ENCODE measurements around the gene CEP128.

CEP128 gene

GRCh38 chr14:80872645-80873044, 68.9 kb downstream of the CEP128 start:
- no peak for DNase-seq

- no peak for DNase-seq
Observed at GRCh38 chr14:80868260-80868659, 73.3 kb downstream of the CEP128 start.

DNA sequence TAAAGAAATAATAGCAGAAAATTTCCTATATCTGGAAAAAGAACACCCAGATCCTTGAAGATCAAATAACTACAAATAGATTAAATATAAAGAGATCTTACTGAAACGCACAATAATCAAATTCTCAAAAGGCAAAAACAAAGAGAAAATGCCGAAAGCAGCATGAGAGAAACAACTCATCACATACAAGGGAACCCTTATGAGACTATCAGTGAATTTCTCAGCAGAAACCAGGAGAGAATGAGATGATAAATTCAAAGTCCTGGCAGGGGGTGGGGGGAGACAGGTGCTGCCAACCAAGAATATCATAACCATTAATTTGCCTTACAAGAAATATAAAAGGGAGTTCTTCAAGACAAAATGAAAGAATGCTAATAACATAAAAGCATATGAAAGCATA, 73.7 kb downstream of the CEP128 start:
- no peak for DNase-seq

DNA sequence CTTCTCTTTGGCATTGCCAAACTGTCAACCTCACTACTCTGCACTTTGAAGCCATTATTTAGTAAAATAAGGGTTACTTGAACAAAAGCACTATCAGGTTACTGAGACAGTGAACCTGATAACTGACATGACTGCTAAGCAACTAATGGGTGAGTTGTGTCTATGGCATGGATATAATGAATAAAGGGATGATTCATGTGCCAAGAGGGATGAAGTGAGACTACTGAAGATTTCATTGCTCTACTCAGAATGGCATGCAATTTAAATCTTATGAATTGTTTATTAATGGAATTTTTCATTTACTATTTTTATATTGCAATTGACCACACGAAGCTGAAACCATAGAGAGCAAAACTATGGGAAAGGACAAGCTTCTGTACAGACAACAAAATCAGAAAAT, 74.4 kb downstream of the CEP128 start:
- DNase-seq = no peak

- no peak for DNase-seq
Observed at GRCh38 chr14:80865565-80865964, 76.0 kb downstream of the CEP128 start.

- DNase-seq = peak in 1 of 2 experiments; percentile 13
Observed at GRCh38 chr14:80862983-80863382, 78.6 kb downstream of the CEP128 start.

GRCh38 chr14:80862541-80862940, 79.0 kb downstream of the CEP128 start:
- DNase-seq = no peak

DNA sequence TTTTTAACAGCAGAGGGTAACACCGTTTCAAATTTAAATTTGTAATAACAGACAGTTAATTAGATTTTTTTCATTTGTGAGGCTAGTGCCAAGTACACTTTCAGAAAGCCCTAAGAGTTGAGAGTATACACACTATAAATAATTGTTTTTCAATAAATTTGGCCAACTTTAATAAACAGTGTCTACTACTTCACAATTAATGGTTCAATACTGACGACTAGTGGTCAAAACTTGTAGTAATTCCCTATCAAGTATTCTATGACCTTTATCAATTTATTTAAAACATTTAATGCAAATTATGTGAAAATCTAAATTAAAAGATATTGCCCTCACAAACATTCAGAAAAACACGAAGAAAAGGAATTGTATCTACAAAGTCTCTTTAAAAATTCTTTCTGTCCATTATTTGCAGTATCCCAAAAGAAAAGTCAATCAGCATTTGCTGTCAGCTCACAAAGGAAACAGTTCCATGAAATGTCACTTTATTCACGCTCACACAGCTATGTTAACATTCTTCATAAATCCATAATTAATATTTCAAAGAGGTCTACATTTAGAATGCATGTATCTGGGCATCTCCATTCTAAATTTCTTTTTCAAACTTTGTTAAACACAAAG, 91.2 kb downstream of the CEP128 start:
- DNase-seq = peak; percentile 34 to 40

- DNase-seq = no peak
Observed at GRCh38 chr14:80847070-80847469, 94.5 kb downstream of the CEP128 start.

DNA sequence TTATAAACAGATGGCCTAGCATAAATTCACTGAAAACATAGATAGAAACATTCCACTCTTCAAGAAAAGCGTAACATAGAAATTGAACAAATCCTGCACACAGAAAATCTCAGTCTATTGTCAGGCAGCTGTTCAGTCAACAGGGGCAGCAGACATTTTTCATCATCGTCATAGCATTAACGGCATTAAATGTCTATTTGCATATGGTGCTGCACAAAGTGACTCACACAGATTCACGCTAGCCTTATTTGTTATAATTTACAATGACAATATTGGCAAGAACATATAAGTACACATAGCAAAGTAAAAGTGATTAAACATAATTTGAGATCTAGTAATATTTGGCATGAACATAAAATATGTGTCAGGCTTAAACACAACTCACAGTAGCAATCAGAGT, 95.7 kb downstream of the CEP128 start:
- no peak for DNase-seq

DNA sequence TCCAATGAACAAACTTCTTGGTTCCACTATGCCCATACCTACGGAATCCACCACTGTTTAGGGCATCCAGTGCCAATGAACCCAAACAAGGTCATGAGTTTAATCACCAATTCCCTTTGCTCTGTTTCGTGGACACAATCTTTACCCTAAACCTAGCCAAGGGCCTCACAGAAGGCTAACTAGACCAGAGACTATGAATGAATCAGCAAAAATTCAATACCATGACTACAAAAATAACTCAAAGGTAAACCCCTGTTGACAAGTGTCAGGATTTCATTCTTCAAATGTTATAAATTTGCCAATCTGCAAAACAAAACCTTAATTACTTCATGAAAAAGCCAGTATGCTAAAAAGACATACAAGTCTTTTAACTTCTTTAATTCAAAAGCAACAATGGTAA, 96.7 kb downstream of the CEP128 start:
- no peak for DNase-seq

- no peak for DNase-seq
Observed at GRCh38 chr14:80839743-80840142, 101.8 kb downstream of the CEP128 start.

DNA sequence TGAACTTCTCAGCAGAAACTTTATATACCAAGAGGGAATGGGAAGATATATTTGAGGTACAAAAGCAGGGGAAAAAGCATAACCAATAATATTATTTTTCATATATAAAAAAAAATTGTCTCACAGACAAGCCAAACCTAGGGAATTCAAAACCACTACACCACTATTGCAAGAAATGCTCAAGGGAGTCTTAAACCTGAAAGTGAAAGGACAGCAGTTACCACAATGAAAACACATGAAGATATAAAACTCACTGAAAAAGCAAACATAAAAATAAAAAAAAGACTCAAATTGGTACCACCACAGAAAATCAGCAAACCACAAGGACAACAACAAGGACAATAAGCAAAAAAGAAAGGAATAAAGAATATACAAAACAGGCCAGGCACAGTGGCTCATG, 131.9 kb downstream of the CEP128 start:
- no peak for DNase-seq

DNA sequence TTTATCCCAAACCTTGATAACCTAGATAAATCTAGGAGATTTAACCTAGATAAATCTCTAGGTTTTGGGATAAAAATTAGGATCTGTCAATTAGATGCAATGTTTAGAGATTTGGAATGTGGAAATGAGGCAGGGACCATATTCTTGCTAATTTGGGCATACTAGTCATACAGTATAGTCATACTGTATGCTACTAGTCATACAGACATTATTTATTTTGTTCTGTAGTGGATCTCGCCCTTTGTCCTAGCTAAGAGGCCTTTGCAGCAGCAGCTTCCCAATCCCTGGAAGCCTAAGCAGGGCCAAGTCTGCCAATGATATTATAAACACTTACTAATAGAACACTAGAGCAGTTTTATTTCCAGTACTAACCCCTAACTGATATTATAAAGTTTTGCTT, 136.4 kb downstream of the CEP128 start:
- DNase-seq = no peak

GRCh38 chr14:80798878-80799277, 142.7 kb downstream of the CEP128 start:
- DNase-seq = no peak

DNA sequence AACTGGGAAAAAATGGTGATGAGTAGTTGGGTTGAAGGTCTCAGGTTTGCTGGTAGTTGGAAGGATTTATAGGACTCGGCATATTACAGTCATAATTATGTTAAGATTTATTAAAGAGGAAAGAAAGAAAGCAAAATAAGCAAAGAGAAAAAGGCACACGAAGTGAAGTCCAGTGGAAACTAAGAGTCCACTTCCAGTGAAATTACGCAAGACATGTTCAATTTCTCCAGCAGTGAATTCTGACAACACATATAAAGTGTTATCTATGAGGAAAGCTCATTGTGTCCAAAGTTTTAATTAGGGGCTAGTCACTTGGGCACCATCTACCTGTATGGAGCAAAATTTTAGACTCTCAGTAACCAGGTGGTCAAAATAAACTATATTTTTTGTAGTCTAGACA, 143.3 kb downstream of the CEP128 start:
- DNase-seq = no peak

DNA sequence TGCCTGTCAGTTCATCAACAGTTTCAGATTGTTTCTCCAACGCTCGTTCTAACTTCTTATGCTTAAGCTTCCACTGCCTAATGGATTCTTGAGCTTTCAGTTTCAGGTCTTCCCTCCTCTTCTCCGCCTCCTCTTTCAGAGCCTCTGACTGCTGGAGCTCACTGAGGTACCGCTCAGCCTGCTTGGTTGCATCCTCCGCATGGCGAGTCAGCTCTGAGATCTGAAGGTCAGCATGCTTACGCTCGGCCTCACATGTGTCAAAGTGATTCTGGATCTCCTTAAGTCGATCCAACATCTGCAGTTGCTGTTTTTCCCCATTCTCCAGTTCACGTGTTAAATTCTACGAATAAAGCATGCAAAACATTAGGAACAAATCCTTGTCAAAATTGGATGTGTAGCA, 148.8 kb downstream of the CEP128 start:
- no peak for DNase-seq

DNA sequence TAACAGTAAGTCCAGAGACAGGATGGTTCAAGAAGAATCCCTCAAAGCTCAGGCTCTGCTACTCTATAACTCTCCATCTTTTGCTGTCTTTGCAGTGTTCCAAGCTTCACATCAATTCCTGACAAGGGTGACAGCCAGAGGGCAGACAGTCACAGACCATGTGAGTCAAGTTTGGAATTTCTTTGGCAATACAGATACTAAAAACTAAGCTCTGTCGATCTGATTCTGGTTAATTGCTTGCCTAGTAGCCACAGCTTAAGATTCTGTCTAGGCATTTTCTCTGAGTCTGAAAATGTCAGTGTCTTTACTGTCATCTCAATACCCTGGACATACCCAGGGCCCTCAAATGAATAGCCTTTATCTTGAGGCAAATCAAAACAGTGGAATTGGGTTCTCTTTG, 153.7 kb downstream of the CEP128 start:
- DNase-seq = no peak

DNA sequence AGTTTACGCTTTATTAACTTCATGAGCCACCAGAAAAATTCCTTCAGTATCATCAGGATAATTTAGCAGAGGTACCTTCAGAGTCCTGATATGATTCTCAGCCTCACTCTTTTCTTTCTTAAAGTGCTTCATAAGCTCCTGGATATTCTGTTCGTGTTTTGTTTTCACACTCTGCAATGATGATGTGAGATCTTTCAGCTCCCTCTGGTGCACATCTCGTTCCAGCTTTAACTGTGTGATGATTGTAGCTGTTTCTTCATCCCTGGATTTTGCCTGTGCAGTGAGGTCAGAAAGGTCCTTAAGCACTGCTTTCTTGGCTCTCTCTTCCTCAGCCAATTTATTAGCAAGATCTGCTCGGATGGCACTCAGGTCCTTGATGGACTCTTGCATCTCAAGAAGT, 156.7 kb downstream of the CEP128 start:
- no peak for DNase-seq

DNA sequence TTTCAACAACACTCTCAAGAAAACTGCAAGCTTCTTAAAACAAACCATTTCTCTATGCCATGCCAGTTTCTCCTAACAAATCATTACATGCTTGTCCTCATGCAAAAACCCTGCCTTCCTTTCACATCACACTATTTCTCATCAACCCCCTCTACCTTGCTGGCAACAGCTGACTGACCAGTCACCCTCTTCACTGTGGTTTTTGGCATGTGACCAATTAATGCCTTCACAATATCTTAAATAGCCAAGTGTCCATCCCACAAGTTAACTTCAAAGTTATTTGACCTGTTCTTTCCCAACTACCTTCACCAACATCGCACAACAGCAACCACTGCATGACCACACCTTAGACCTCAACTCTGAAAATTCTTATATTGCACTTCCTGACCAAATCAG, 159.6 kb downstream of the CEP128 start:
- no peak for DNase-seq

DNA sequence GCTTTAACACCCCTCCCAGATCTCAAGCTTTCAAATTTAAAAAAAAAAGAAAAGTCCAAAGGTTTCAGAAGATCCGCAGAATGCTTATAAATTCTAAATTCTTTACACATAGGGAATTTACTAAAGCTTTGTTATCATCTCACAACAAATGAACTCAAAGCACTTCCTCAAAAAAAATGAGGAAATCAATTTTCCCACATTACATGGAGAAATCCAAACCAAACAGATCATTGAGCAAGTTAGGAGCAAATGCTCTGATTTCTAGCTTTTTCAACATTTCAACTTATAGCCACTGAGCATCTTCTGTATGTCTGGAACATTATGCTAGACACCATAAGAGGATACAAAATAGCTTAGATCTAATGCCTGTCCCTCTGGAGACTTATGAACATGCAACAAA, 161.0 kb downstream of the CEP128 start:
- no peak for DNase-seq

DNA sequence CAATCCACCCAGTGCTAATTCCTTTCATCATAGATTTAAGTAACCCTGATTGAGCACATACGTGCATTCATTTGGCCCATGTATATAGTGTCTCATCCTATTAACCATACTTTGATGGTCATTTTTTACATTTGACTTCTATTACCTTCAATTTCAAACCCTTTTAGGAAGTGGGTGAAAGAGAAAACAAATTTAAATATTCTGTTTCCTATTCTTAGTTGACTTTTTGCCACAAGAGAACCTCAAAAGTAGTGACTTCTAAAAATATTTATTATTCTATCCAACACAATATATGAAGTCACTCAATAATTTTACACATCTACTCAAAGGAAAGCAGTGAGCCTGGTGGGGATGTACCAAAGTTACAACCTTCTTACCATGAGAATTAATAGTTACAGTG, 164.9 kb downstream of the CEP128 start:
- no peak for DNase-seq

DNA sequence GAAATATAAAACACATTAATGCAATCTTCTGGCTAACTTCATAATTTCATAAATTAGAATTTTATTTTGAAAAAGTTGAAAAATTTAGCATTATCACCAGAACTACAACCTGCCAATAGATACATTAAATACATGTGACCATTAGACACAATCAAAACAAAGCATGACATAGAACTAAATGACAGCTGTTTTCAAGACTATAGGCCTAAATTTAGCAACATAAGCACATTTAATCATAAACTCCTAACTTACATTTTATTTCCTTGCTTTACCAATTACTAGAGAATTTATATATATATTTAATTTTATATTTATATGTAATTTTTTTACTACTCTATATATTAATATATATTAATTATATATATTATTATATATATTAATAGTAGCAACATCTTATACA, 165.4 kb downstream of the CEP128 start:
- DNase-seq = no peak

DNA sequence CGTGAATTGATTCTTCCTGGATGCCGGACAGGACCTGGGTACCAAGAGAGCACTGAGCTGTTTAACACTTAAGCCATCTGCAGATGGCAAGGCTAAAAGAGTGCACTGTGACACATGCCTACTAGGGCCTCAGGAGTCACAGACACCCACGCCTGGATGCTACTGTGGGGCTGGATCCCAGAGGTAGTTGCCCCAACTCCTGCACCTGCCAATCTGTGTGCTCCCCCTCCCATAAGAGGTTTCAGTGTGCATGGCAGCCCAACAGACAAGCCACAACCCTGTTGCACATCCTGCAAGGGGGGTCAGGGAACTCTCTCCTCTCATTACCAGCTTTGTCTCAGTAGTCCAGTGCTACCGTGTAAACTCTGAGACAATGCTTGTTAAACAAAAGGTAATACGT, 169.0 kb downstream of the CEP128 start:
- DNase-seq = no peak

- DNase-seq = no peak
Observed at GRCh38 chr14:80771201-80771600, 170.3 kb downstream of the CEP128 start.

All from Kasumi-1 (cell line).